ENCODE results near the gene LAMB4.

The LAMB4 gene

DNA sequence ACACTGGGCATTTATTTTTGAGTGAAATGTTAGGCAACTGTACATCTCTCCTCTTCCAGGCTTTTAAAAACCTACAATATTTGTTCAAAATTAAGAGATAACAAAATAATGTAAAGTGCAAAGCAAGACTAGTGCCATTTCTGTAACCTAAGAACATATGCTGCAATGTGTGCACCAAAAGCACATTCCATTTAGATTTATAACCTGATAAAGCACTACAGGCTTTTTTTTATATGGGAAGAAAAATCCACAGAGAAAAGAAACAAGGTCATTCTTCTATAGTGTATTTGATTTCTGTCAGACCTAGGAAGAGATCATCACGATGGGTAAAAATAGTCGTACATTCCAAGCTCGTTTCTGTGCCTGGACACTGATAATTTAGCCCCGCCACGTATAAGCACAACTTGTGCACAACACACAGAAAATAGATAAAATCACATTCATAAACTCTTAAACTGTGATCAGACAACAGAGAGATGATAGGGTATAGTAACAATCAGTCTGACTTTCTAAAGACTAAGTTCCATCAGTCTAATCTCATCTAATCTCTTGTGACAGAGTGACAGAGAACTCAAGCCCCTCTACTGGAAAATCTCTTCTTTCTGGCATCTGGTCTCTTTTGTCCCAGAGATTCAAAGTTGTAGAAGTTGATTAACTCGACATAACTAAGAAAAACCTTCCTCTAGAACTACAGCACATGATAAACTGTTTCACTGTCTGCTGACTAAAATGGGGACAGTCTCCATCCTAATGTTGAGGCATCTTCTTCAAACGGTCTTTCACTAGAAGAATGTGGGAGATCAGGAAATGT, 133.9 kb downstream of the LAMB4 start:
- no peak for DNase-seq

DNA sequence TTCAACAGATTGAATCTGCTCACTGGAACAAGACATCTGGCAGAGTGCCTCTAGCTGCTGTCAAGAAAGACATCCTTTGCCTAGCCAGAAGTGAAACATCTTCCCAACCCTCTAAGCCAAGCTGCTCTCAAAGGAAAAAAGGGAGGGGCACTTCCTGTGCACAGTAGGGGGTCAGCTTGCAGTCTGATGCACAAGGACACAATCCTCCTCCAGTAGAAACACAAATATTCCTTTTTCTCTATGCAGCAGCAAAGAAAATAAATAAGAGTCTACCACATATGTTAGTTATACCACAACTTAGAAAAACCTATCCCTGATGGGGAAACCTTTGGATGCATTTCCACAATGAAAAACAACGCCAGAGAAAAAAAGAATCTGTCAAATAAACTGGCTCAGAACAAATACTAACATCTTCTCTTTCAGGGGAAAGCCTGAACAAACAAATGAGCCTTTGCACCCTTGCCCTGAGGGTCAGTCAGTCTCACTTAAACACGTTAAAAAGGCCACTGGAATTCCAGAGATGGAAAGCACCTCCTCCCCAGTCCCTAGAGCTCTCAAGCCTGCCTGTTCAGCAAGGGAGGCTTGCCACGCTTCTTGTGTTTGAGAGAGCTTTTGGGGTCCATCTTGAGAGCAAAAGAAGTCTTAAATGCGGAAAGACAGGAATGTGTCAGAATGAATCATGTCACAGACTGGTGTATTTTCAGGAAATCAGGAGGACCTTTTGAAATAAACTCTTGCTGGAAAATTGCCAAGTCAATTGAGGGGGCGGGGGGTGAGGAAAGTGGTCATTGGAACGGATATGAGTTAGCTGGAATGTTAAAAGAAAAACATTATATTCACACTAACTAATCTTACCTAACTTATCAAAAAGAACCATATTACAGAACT, 134.7 kb downstream of the LAMB4 start:
- DNase-seq: no peak

GRCh38 chr7:107994421-107995030, 135.6 kb downstream of the LAMB4 start:
- DNase-seq: no peak

- DNase-seq: no peak
These were observed 136.3 kb downstream of the LAMB4 start for GRCh38 chr7:107993891-107994291.

GRCh38 chr7:107989618-107990373, 140.4 kb downstream of the LAMB4 start:
- no peak for DNase-seq

GRCh38 chr7:107982918-107983389, 147.2 kb downstream of the LAMB4 start:
- DNase-seq: no peak

GRCh38 chr7:107982042-107982840, 147.9 kb downstream of the LAMB4 start:
- DNase-seq: no peak

DNA sequence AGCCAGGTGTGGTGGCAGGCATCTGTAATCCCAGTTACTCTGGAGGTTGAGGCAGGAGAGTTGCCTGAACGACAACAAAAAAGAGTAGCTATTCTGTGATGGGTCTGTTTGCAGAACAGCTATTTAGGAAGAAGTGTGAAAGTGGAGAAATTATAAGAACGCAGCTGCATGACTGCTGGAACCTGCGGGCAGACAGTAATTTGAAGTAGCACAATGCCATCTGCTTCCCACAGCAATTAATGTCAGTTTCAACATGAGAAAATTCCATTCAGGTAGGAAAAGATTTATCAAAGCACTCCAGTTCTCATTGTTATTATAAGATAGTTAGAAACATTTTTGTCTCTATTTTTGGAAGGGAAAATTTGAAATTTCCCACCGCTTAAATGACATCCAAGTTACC, 148.7 kb downstream of the LAMB4 start:
- no peak for DNase-seq

- no peak for DNase-seq
These were observed 149.4 kb downstream of the LAMB4 start for GRCh38 chr7:107980671-107981190.

- no peak for DNase-seq
These were observed 150.0 kb downstream of the LAMB4 start for GRCh38 chr7:107980171-107980570.

- no peak for DNase-seq
These were observed 151.2 kb downstream of the LAMB4 start for GRCh38 chr7:107978815-107979408.

DNA sequence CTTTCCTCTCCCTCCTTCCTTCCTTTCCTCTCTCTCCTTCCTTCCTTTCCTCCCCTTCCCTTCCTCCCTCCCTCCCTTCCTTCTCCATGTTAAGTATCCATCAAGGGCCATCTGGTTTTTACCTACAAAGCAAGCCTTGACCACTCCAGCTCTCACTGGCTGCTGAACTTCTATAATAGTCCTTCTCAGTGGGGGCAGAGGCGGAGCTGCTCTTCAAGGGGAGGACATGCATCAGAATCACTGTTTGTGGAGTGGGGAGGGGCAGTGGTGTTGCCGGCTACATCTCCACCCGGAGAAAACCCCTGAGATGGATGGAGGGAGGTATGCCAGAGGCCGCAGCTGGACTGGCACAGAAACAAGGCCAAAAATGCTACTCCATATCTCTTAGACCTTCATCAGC, 153.1 kb downstream of the LAMB4 start:
- no peak for DNase-seq

GRCh38 chr7:107976620-107977019, 153.5 kb downstream of the LAMB4 start:
- DNase-seq: no peak

GRCh38 chr7:107975394-107976013, 154.7 kb downstream of the LAMB4 start:
- no peak for DNase-seq

DNA sequence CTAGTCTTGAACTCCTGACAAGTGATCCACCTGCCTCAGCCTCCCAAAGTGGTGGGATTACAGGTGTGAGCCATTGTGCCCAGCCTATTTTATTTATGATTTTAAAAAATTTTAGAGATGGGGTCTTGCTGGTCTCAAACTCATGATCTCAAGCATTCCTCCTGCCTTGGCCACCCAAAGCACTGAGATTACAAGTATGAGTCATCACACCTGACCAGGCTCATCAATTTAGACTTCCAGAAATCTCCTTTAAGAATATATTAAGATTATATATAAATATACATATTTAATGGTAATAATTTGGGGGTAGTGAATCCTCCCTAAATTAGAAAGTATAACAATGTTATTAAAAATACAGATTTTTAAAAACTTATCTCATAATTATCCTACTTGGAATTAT, 156.3 kb downstream of the LAMB4 start:
- no peak for DNase-seq

All from hypothalamus (tissue), 51 donors.